Ovary (tissue), 3 donors: ENCODE measurements around the gene DTNA.

Experiments
- CTCF ChIP-seq, 3 donors: fragments of 450-650 bp in 2 of 3; fragments of 200-600 bp in 1 of 3; IDR thresholded peaks; one replicate each; pipeline versions ENCODE4 v1.5.1 to v1.8.0; 2016 to 2022; ENCODE audit warnings: antibody characterized with exemption in 3 of 3, mild to moderate bottlenecking in 1 of 3
- EP300 ChIP-seq: sonication (generic); formaldehyde crosslinking; IDR thresholded peaks from one replicate; pipeline ENCODE4 v1.6.1; 2017; ENCODE audit warnings: antibody characterized with exemption
- POLR2A ChIP-seq: fragments of 450-650 bp; IDR thresholded peaks from one replicate; pipeline ENCODE4 v1.6.1; 2017; ENCODE audit warnings: antibody characterized with exemption, mild to moderate bottlenecking, moderate library complexity
- donor health status: DM: no; HTN: no; CAD: no.

- no peak for TF ChIP-seq CTCF (IDR thresholded peaks at IDR 0.05)
- no peak for TF ChIP-seq POLR2A
- no peak for TF ChIP-seq EP300
These were observed 16.3 kb downstream of the DTNA start for GRCh38 chr18:34726286-34727004.
